Ishikawa (cell line): ENCODE results near the gene EPHA8.

ENCODE experiments used
- CEBPB ChIP-seq: IDR thresholded peaks from 2 replicates; pipeline ENCODE4 v1.6.1; 2012
- CREB1 ChIP-seq: IDR thresholded peaks from 2 replicates; pipeline ENCODE4 v1.6.1; 2012; ENCODE audit warnings: low read depth
- EGR1 ChIP-seq: IDR thresholded peaks from 2 replicates; pipeline ENCODE4 v1.6.1; 2012
- EP300 ChIP-seq: IDR thresholded peaks from 2 replicates; pipeline ENCODE4 v1.6.1; 2012; ENCODE audit warnings: borderline replicate concordance
- FOXM1 ChIP-seq: IDR thresholded peaks from 2 replicates; pipeline ENCODE4 v1.6.1; 2012; ENCODE audit warnings: low read depth, borderline replicate concordance
- NFIC ChIP-seq: IDR thresholded peaks from 2 replicates; pipeline ENCODE4 v1.6.1; 2012
- RAD21 ChIP-seq: IDR thresholded peaks from 2 replicates; pipeline ENCODE4 v1.6.1; 2012; ENCODE audit warnings: low read depth
- TAF1 ChIP-seq: IDR thresholded peaks from 2 replicates; pipeline ENCODE4 v1.6.1; 2012; ENCODE audit warnings: low read depth, mild to moderate bottlenecking
- TCF12 ChIP-seq: IDR thresholded peaks from 2 replicates; pipeline ENCODE4 v1.6.1; 2012; ENCODE audit warnings: low read depth
- TEAD4 ChIP-seq: IDR thresholded peaks from 2 replicates; pipeline ENCODE4 v1.6.1; 2012
- YY1 ChIP-seq: IDR thresholded peaks from 2 replicates; pipeline ENCODE4 v1.6.1; 2012; ENCODE audit warnings: low read depth
- TF ChIP-seq, protein P1 (sequence below): IDR thresholded peaks from 2 replicates; pipeline ENCODE4 v1.6.1; 2012; ENCODE audit warnings: low read depth, mild to moderate bottlenecking
- TF ChIP-seq, protein P2 (sequence below): IDR thresholded peaks from 2 replicates; pipeline ENCODE4 v1.6.1; 2012

DNA sequence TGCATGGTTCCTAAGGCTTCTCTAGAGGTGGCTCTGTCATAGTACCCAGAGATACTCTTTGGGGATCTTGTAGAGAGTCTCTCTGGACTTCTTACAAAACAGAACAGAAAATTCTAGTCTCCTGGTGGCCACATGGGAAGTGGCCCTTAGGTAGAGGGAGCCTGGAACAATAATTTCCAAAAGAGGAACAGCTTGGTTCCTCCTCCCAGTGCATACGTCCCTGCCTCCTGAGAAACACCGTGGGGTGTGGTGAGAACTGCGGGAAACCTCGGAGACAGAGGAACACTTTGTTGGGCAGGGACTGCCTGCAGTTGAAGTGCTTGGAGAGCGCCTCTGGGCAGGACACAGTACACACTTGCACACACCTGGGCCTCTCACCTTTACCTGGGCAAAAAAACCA, 38.8 kb upstream of the EPHA8 start:
- no peak for TF ChIP-seq EGR1
- TF ChIP-seq, protein P1, sequence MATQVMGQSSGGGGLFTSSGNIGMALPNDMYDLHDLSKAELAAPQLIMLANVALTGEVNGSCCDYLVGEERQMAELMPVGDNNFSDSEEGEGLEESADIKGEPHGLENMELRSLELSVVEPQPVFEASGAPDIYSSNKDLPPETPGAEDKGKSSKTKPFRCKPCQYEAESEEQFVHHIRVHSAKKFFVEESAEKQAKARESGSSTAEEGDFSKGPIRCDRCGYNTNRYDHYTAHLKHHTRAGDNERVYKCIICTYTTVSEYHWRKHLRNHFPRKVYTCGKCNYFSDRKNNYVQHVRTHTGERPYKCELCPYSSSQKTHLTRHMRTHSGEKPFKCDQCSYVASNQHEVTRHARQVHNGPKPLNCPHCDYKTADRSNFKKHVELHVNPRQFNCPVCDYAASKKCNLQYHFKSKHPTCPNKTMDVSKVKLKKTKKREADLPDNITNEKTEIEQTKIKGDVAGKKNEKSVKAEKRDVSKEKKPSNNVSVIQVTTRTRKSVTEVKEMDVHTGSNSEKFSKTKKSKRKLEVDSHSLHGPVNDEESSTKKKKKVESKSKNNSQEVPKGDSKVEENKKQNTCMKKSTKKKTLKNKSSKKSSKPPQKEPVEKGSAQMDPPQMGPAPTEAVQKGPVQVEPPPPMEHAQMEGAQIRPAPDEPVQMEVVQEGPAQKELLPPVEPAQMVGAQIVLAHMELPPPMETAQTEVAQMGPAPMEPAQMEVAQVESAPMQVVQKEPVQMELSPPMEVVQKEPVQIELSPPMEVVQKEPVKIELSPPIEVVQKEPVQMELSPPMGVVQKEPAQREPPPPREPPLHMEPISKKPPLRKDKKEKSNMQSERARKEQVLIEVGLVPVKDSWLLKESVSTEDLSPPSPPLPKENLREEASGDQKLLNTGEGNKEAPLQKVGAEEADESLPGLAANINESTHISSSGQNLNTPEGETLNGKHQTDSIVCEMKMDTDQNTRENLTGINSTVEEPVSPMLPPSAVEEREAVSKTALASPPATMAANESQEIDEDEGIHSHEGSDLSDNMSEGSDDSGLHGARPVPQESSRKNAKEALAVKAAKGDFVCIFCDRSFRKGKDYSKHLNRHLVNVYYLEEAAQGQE: no peak
- no peak for TF ChIP-seq NFIC
- TF ChIP-seq TAF1: no peak
- TF ChIP-seq CEBPB: no peak
- TF ChIP-seq RAD21: no peak
- no peak for TF ChIP-seq YY1
- TF ChIP-seq EP300: no peak
- TF ChIP-seq TEAD4: no peak
- TF ChIP-seq FOXM1: no peak
- TF ChIP-seq, protein P2, sequence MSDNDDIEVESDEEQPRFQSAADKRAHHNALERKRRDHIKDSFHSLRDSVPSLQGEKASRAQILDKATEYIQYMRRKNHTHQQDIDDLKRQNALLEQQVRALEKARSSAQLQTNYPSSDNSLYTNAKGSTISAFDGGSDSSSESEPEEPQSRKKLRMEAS: no peak
- no peak for TF ChIP-seq TCF12
- no peak for TF ChIP-seq CREB1
